HepG2 (cell line): Measurements from ENCODE around the gene C22orf39. TPM values are rescaled to one million over a fixed set of nuclear protein-coding genes. Genes with fewer than 3 reads are reported as not detected.

Experiments
- CEBPB ChIP-seq: IDR thresholded peaks from 2 replicates; pipeline ENCODE4 v1.6.1; 2011; ENCODE audit warnings: low read depth, low read length, improper control_type of control experiment, borderline replicate concordance
- CEBPG ChIP-seq: IDR thresholded peaks from 2 replicates; pipeline ENCODE4 v1.6.1; 2016
- GABPA ChIP-seq, 2 experiments: IDR thresholded peaks; 2 replicates each; pipeline ENCODE4 v1.6.1; 2011 to 2016; ENCODE audit warnings: low read depth in 2 of 2, low read length in 1 of 2, missing biosample characterization in 1 of 2, missing genetic modification characterization in 1 of 2
- GPN1 ChIP-seq: sonication (generic); formaldehyde crosslinking; IDR thresholded peaks from 2 replicates; pipeline ENCODE4 v1.5.1; 2020; ENCODE audit warnings: missing genetic modification reagents, borderline replicate concordance
- GRHL1 ChIP-seq: sonication (generic); formaldehyde crosslinking; conservative IDR thresholded peaks from 2 replicates; pipeline ENCODE4 v1.8.0; 2022; ENCODE audit warnings: missing genetic modification reagents
- HDAC2 ChIP-seq: sonication (generic); formaldehyde crosslinking; IDR thresholded peaks from 2 replicates; pipeline ENCODE4 v1.4.0; 2020; ENCODE audit warnings: missing genetic modification reagents
- HES4 ChIP-seq: sonication (generic); formaldehyde crosslinking; IDR thresholded peaks from 2 replicates; pipeline ENCODE4 v1.9.0; 2021; ENCODE audit warnings: mild to moderate bottlenecking, missing genetic modification reagents, borderline replicate concordance
- NAIF1 ChIP-seq: sonication (generic); formaldehyde crosslinking; IDR thresholded peaks from 2 replicates; pipeline ENCODE4 v1.5.0; 2020; ENCODE audit warnings: mild to moderate bottlenecking, missing genetic modification reagents, borderline replicate concordance
- RARA ChIP-seq: IDR thresholded peaks from 2 replicates; pipeline ENCODE4 v1.6.1; 2016; ENCODE audit warnings: missing genetic modification reagents, missing compliant biosample characterization
- SAP130 ChIP-seq: IDR thresholded peaks from 2 replicates; pipeline ENCODE4 v1.6.1; 2016; ENCODE audit warnings: low read depth
- XBP1 ChIP-seq: sonication (generic); formaldehyde crosslinking; IDR thresholded peaks from 2 replicates; pipeline ENCODE4 v1.5.0; 2020; ENCODE audit warnings: missing genetic modification reagents
- ZBTB44 ChIP-seq: sonication (generic); formaldehyde crosslinking; IDR thresholded peaks from 2 replicates; pipeline ENCODE4 v1.4.0; 2020; ENCODE audit warnings: missing genetic modification reagents
- ZFP91 ChIP-seq: sonication (generic); formaldehyde crosslinking; IDR thresholded peaks from 2 replicates; pipeline ENCODE4 v1.9.0; 2022; ENCODE audit warnings: missing genetic modification reagents, mild to moderate bottlenecking, borderline replicate concordance
- ZNF263 ChIP-seq: sonication (generic); formaldehyde crosslinking; IDR thresholded peaks from 2 replicates; pipeline ENCODE4 v1.4.0; 2020; ENCODE audit warnings: missing genetic modification reagents
- ZNF30 ChIP-seq: sonication (generic); formaldehyde crosslinking; IDR thresholded peaks from 2 replicates; pipeline ENCODE4 v1.5.0; 2020; ENCODE audit warnings: mild to moderate bottlenecking, missing genetic modification reagents
- ZNF350 ChIP-seq: sonication (generic); formaldehyde crosslinking; IDR thresholded peaks from 2 replicates; pipeline ENCODE4 v1.4.0; 2020; ENCODE audit warnings: mild to moderate bottlenecking, low read depth, missing genetic modification reagents, borderline replicate concordance
- polyA plus RNA-seq, 8 experiments: library from polyadenylated mRNA; depleted of rRNA in 3 of 8; stranded (reverse) in 7 of 8; unstranded in 1 of 8; fragments of >200 nt; fragmentation: Illumina TruSeq in 4 of 8; extraction: Trizol in 4 of 8; gene quantifications; 2 replicates each; pipeline versions ENCODE4 v1.2.1 to v1.2.3, GENCODE V29; 2011 to 2016; ENCODE audit warnings: low read depth in 4 of 8, missing spikeins in 1 of 8, mixed read lengths in 1 of 8; ENCODE audit not compliant: insufficient read depth in 1 of 8
- total RNA-seq, 5 experiments: library from RNA; depleted of rRNA; stranded (reverse); fragments of >200 nt; fragmentation: Illumina TruSeq; extraction: Trizol; gene quantifications; 2 replicates each; pipeline ENCODE4 v1.2.3, GENCODE V29; 2016; ENCODE audit warnings: low read depth in 1 of 5

The C22orf39 gene
- total and polyA plus RNA-seq, 2 of the 13 experiments (the other 11 are each of a cell fraction or from before 2014, with no cell fraction given): 23.4 to 26.4 TPM

GRCh38 chr22:19429950-19430889 is 17.3 kb downstream of the C22orf39 start (continued):
- TF ChIP-seq ZBTB44 (no peak), GRHL1 (no peak), SAP130 (CRISPR knock-in tag) (peak; percentile 14; the same call in 1 of the 2 replicates), NAIF1 (CRISPR knock-in tag) (no peak), ZNF263 (0 out of 2 replicates have a peak, but pooled peaks have one; percentile 10), XBP1 (CRISPR knock-in tag) (no peak), GPN1 (CRISPR knock-in tag) (no peak), HES4 (CRISPR knock-in tag) (no peak), GABPA (IDR thresholded peaks at IDR 0.05; ENCODE audit: low read depth, low read length) (0 out of 2 replicates have a peak, but pooled peaks have one; percentile 9), GABPA (CRISPR knock-in tag; IDR thresholded peaks at IDR 0.05; ENCODE audit: low read depth) (no peak), ZNF30 (CRISPR knock-in tag) (no peak), CEBPG (CRISPR knock-in tag) (0 out of 2 replicates have a peak, but pooled peaks have one; percentile 34), HDAC2 (CRISPR knock-in tag) (0 out of 2 replicates have a peak, but pooled peaks have one; percentile 2), ZFP91 (CRISPR knock-in tag) (peak; percentile 57; the same call in 1 of the 2 replicates), RARA (CRISPR knock-in tag) (no peak), CEBPB (0 out of 2 replicates have a peak, but pooled peaks have one; percentile 3), ZNF350 (no peak)
- TF ChIP-seq, all 625 proteins: peak for 16
